ENCODE measurements around the gene GNPAT.

Gene GNPAT

GRCh38 chr1:231248778-231249177 is 7.8 kb downstream of the GNPAT start:
- no peak for DNase-seq

- no peak for DNase-seq
Observed at GRCh38 chr1:231252336-231252735, 11.3 kb downstream of the GNPAT start.

- DNase-seq: no peak
Observed at GRCh38 chr1:231260351-231260750, 19.3 kb downstream of the GNPAT start.

GRCh38 chr1:231264642-231265041 is 23.6 kb downstream of the GNPAT start:
- no peak for DNase-seq

- DNase-seq: no peak
Observed at GRCh38 chr1:231265379-231265778, 24.4 kb downstream of the GNPAT start.

GRCh38 chr1:231266811-231267322 is 25.9 kb downstream of the GNPAT start:
- DNase-seq: no peak

- no peak for DNase-seq
Observed at GRCh38 chr1:231272173-231272572, 31.2 kb downstream of the GNPAT start.

- no peak for DNase-seq
Observed at GRCh38 chr1:231272880-231273279, 31.9 kb downstream of the GNPAT start.

- no peak for DNase-seq
Observed at GRCh38 chr1:231274119-231274825, 33.3 kb downstream of the GNPAT start.

GRCh38 chr1:231278100-231278790 is 37.2 kb downstream of the GNPAT start:
- DNase-seq: no peak

- no peak for DNase-seq
Observed at GRCh38 chr1:231279081-231279480, 38.1 kb downstream of the GNPAT start.

GRCh38 chr1:231279683-231280082 is 38.7 kb downstream of the GNPAT start:
- no peak for DNase-seq

- no peak for DNase-seq
Observed at GRCh38 chr1:231284441-231284840, 43.4 kb downstream of the GNPAT start.

- no peak for DNase-seq
Observed at GRCh38 chr1:231286603-231287002, 45.6 kb downstream of the GNPAT start.

GRCh38 chr1:231295938-231296337 is 54.9 kb downstream of the GNPAT start:
- DNase-seq: no peak

GRCh38 chr1:231301990-231302389 is 61.0 kb downstream of the GNPAT start:
- DNase-seq: no peak

- no peak for DNase-seq
Observed at GRCh38 chr1:231310391-231310934, 69.5 kb downstream of the GNPAT start.

- DNase-seq: no peak
Observed at GRCh38 chr1:231311720-231312431, 70.9 kb downstream of the GNPAT start.

GRCh38 chr1:231312432-231312788 is 71.4 kb downstream of the GNPAT start:
- DNase-seq: no peak

- DNase-seq: no peak
Observed at GRCh38 chr1:231313661-231314060, 72.6 kb downstream of the GNPAT start.

GRCh38 chr1:231315887-231316286 is 74.9 kb downstream of the GNPAT start:
- DNase-seq: no peak

GRCh38 chr1:231317306-231318014 is 76.4 kb downstream of the GNPAT start:
- no peak for DNase-seq

- DNase-seq: no peak
Observed at GRCh38 chr1:231318015-231318355, 77.0 kb downstream of the GNPAT start.
